Body of pancreas (tissue), 4 donors: ENCODE data around the gene TENM3. TPM values are rescaled to one million over a fixed set of nuclear protein-coding genes. Genes with fewer than 3 reads are reported as not detected.

Source experiments
- ATAC-seq: fragments of 150-250 bp; one replicate; pipeline ENCODE4 v1.9.1; 2016
- DNase-seq, 4 donors: peaks; one replicate each; pipeline ENCODE4 v3.0.0-alpha.2; 2019
- H3K27ac ChIP-seq, 4 donors: fragments of 200-600 bp; sonication (generic); 1 replicate in 3 of 4; 2 replicates in 1 of 4; pipeline versions ENCODE4 v1.5.1 to v1.6.1; 2016 to 2019; ENCODE audit warnings: mild to moderate bottlenecking in 1 of 4, mixed read lengths in 1 of 4, moderate library complexity in 1 of 4
- H3K27me3 ChIP-seq, 2 donors: fragments of 200-600 bp; sonication (generic); one replicate each; pipeline ENCODE4 v1.6.0; 2016; ENCODE audit warnings: mild to moderate bottlenecking in 1 of 2
- H3K36me3 ChIP-seq, 2 donors: fragments of 200-600 bp; sonication (generic); replicated peaks in 1 of 2; 2 replicates each; pipeline ENCODE4 v1.5.1; 2016; ENCODE audit warnings: low read depth in 2 of 2; ENCODE audit not compliant: insufficient read depth in 1 of 2
- H3K4me1 ChIP-seq: fragments of 200-600 bp; sonication (generic); one replicate; pipeline ENCODE4 v1.6.0; 2016
- H3K4me3 ChIP-seq, 2 donors: fragments of 200-600 bp; sonication (generic); 1 replicate in 1 of 2; 2 replicates in 1 of 2; pipeline ENCODE4 v1.5.1; 2016 to 2019
- H3K9me3 ChIP-seq, 3 donors: fragments of 200-600 bp; sonication (generic); 1 replicate in 2 of 3; 2 replicates in 1 of 3; pipeline ENCODE4 v1.5.1; 2016
- POLR2A ChIP-seq, 3 donors: fragments of 450-650 bp; IDR thresholded peaks; one replicate each; pipeline ENCODE4 v1.6.1; 2016; ENCODE audit warnings: antibody characterized with exemption in 3 of 3, mild to moderate bottlenecking in 2 of 3
- WGBS, 2 donors: methylation state at CpG; one replicate each; pipeline ENCODE4 v1.1.5; 2017; 5-methylcytosine and 5-hydroxymethylcytosine counted together
- intact Hi-C: fragments of 100-400 bp; cut with DNase I; formaldehyde crosslinking; loops from one replicate; pipeline ENCODE4 v1.15.1; 2023
- total RNA-seq, 2 donors: library from RNA; depleted of rRNA; stranded (reverse); fragments of >200 nt; gene quantifications; one replicate each; pipeline ENCODE4 v1.1.0, GENCODE V29; 2016
- TF ChIP-seq, protein P1 (sequence below), 7 experiments: fragments of 450-650 bp in 4 of 7; fragments of 200-600 bp in 3 of 7; sonication (generic) in 3 of 7; IDR thresholded peaks; one replicate each; pipeline ENCODE4 v1.5.1; 2016 to 2019; ENCODE audit warnings: antibody characterized with exemption in 7 of 7

TENM3 gene
- total RNA-seq, 2 donors from 2014 or later: 2.3 to 9.6 TPM

DNA sequence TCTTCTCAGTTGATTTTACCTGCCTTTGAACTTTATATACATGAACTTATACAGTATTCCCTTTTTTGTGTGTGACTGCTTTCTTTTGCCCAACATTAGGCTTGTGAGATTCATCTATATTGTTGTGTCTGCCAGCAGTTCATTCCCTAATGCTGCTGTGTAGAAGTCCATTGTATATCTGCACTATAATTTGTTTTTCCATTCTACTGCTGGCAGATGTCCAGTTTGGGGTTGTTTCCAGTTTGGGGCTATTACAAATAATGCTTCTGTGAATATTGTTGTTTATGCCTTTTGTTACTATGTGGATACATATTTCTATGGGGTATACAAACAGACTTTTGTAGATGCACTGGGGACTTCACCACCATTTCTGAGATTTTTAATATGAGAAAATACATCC, 405.6 kb downstream of the TENM3 start:
- Histone ChIP-seq H3K4me3 (no peak overlapping the region), H3K36me3 (no peaks in the 10 kb centered on the region), H3K9me3 (no peaks in the 10 kb centered on the region), H3K27ac (no peak overlapping the region), H3K27me3 (no peaks in the 10 kb centered on the region), H3K4me1 (no peaks in the 10 kb centered on the region)
- intact Hi-C loops: no loop called here
- no peak for TF ChIP-seq POLR2A (IDR thresholded peaks at IDR 0.05)
- TF ChIP-seq, protein P1, sequence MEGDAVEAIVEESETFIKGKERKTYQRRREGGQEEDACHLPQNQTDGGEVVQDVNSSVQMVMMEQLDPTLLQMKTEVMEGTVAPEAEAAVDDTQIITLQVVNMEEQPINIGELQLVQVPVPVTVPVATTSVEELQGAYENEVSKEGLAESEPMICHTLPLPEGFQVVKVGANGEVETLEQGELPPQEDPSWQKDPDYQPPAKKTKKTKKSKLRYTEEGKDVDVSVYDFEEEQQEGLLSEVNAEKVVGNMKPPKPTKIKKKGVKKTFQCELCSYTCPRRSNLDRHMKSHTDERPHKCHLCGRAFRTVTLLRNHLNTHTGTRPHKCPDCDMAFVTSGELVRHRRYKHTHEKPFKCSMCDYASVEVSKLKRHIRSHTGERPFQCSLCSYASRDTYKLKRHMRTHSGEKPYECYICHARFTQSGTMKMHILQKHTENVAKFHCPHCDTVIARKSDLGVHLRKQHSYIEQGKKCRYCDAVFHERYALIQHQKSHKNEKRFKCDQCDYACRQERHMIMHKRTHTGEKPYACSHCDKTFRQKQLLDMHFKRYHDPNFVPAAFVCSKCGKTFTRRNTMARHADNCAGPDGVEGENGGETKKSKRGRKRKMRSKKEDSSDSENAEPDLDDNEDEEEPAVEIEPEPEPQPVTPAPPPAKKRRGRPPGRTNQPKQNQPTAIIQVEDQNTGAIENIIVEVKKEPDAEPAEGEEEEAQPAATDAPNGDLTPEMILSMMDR (IDR thresholded peaks at IDR 0.05): no peak
- no peak for DNase-seq
- no peak for ATAC-seq

DNA sequence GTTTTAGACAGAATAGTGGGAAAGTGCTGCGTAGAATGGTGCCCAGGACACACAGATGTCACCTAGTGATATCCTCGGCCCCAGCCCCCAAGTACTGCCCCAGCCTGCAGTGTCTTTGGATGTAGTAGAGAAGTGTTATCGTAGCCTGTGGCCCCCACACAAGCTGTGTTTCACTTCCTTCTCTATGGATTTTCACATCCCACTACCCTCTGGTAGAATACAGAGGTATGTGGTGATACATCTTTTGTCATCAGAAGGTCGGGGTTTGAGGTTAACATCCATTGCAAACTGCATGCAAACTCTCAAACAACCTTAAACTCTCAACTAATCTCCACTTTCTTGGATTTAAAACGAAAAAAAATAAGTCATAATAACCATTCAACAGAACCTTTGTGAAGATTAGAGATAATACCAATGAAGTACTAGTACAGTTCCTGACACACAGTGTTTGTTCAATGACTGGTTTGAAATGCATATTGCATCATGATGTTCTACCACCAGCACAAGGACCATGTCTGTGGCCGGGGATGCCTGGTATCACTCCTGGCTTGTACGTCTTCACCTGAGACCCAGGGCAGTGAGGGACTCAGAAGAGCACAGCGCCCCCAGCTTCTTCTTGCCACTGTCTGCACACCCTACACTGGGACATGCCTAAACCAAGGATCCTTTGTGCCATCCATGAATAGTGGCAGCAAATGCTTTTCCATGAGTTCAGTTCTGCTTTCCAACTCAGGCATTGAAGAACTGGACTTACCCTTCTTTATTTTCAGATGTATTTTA, 406.7 kb downstream of the TENM3 start:
- no peak for ATAC-seq
- 85 to 90% methylated on average over 8 of the region's 8 CpGs for WGBS, 2 donors
- Histone ChIP-seq H3K27me3 (no peaks in the 10 kb centered on the region), H3K36me3 (no peaks in the 10 kb centered on the region), H3K4me1 (no peaks in the 10 kb centered on the region), H3K4me3 (no peak overlapping the region), H3K27ac (no peak overlapping the region), H3K9me3 (no peaks in the 10 kb centered on the region)
- no peak for DNase-seq
- intact Hi-C loops: no loop called here
- TF ChIP-seq, protein P1 (IDR thresholded peaks at IDR 0.05): no peak

DNA sequence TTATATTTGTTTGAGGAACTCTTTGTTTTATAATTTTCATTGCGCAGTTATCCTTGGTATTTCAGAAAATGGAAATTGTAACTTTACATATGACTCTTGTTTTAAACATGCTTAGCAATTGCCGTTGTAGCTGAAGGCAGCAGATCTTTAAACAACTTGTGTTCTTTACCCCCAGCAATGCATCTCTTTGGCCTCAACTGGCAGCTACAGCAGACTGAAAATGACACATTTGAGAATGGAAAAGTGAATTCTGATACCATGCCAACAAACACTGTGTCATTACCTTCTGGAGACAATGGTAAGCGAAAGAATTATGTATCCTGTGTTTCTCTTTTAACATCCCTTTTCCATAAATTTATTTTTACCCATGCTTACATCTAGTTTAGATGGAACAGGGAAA, 410.4 kb downstream of the TENM3 start:
- ATAC-seq (no peak), DNase-seq (no peak)
- Histone ChIP-seq H3K9me3 (no peaks in the 10 kb centered on the region), H3K4me3 (no peak overlapping the region), H3K4me1 (no peaks in the 10 kb centered on the region), H3K27me3 (no peaks in the 10 kb centered on the region), H3K27ac (no peak overlapping the region), H3K36me3 (no peaks in the 10 kb centered on the region)
- no peak for TF ChIP-seq POLR2A (IDR thresholded peaks at IDR 0.05)
- TF ChIP-seq, protein P1 (IDR thresholded peaks at IDR 0.05): no peak
- WGBS, 2 donors: 80 to 85% methylated on average over 3 of the region's 3 CpGs
- intact Hi-C loops: no loop called here

DNA sequence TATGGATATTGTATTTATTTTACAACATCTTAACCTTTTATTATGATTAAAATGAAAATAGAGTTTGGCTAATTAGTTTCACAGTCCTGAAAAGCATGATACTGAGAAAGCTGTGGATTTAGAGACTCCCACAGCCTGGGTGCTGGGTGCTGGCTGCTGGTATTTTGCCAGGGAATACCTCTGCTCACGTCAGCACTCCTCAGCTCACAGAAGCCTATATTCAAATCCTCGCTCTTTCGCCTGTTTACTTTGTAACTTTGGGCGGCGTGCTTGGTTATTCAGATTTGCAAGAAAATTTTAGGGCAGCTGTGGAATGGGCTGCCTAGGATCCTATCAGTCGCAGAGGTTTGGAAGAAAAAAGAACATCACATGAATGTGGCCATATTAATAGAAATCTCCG, 412.1 kb downstream of the TENM3 start:
- no peaks in the 10 kb centered on the region for H3K9me3 ChIP-seq
- DNase-seq (no peak), ATAC-seq (no peak)
- no peak overlapping the region for H3K27ac ChIP-seq
- no peaks in the 10 kb centered on the region for H3K4me1 ChIP-seq
- H3K27me3 ChIP-seq: no peaks in the 10 kb centered on the region
- TF ChIP-seq, protein P1 (IDR thresholded peaks at IDR 0.05): no peak
- no peak for TF ChIP-seq POLR2A (IDR thresholded peaks at IDR 0.05)
- H3K36me3 ChIP-seq: no peaks in the 10 kb centered on the region
- 73 to 81% methylated on average over 7 of the region's 7 CpGs for WGBS, 2 donors
- intact Hi-C loops: no loop called here
- no peak overlapping the region for H3K4me3 ChIP-seq

DNA sequence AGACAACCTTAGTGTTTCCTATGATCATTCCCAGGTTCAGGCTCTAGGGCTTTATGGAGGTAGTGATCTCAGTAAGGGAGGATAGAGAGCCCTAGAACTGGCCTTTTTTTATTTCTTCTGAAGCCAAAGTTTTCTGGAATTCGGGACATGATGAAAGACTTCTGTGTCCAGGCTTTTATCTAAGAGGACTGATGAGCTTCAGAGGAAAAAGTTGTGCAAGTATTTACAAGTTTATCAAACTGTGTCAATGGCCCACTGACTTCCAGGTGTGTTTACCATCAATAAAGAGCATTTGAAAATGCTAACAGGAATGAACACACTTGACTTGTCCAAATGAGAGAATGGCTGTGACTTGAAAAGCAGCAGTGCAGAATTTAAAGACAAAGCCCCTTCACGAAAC, 419.3 kb downstream of the TENM3 start:
- ATAC-seq (no peak), DNase-seq (no peak)
- H3K4me3 ChIP-seq: no peak overlapping the region
- H3K27me3 ChIP-seq: no peaks in the 10 kb centered on the region
- H3K4me1 ChIP-seq: no peaks in the 10 kb centered on the region
- TF ChIP-seq POLR2A (IDR thresholded peaks at IDR 0.05): no peak
- TF ChIP-seq, protein P1 (IDR thresholded peaks at IDR 0.05): no peak
- H3K36me3 ChIP-seq: no peaks in the 10 kb centered on the region
- no peaks in the 10 kb centered on the region for H3K9me3 ChIP-seq
- intact Hi-C loops: no loop called here
- WGBS, 2 donors: 54 to 71% methylated on average over 2 of the region's 2 CpGs
- H3K27ac ChIP-seq: no peak overlapping the region
